ENCODE measurements around the gene MYH9. TPM values are rescaled to one million over a fixed set of nuclear protein-coding genes. Genes with fewer than 3 reads are reported as not detected.

Gene MYH9
- total RNA-seq, 1 donor from 2014 or later = 122 TPM

- no peak for DNase-seq
- peaks cover 23% of the 10 kb centered on the region for H3K4me1 Mint-ChIP-seq (ENCODE audit: low read depth, unreplicated experiment)
- no peak for TF ChIP-seq CTCF (IDR thresholded peaks at IDR 0.05; ENCODE audit: partially characterized antibody, unreplicated experiment)
- peaks cover 5% of the 10 kb centered on the region for H3K36me3 Mint-ChIP-seq (ENCODE audit: unreplicated experiment)
- peak overlapping the region; percentile 41 for H3K27ac Mint-ChIP-seq (ENCODE audit: unreplicated experiment)
- peaks cover 6% of the 10 kb centered on the region for H3K27me3 Mint-ChIP-seq (ENCODE audit: unreplicated experiment)
- H3K4me3 Mint-ChIP-seq (ENCODE audit: unreplicated experiment) = peak overlapping the region; percentile 1
- peaks cover 4% of the 10 kb centered on the region for H3K9me3 Mint-ChIP-seq (ENCODE audit: unreplicated experiment)
Observed at GRCh38 chr22:36358533-36359469, 29.0 kb downstream of the MYH9 start.

GRCh38 chr22:36356708-36357624 lies 30.8 kb downstream of the MYH9 start:
- H3K27me3 Mint-ChIP-seq (ENCODE audit: unreplicated experiment) = peaks cover 6% of the 10 kb centered on the region
- peaks cover 18% of the 10 kb centered on the region for H3K4me1 Mint-ChIP-seq (ENCODE audit: low read depth, unreplicated experiment)
- DNase-seq = no peak
- no peak overlapping the region for H3K27ac Mint-ChIP-seq (ENCODE audit: unreplicated experiment)
- H3K4me3 Mint-ChIP-seq (ENCODE audit: unreplicated experiment) = no peak overlapping the region
- no peak for TF ChIP-seq CTCF (IDR thresholded peaks at IDR 0.05; ENCODE audit: partially characterized antibody, unreplicated experiment)
- peaks cover 5% of the 10 kb centered on the region for H3K36me3 Mint-ChIP-seq (ENCODE audit: unreplicated experiment)
- H3K9me3 Mint-ChIP-seq (ENCODE audit: unreplicated experiment) = no peaks in the 10 kb centered on the region

- H3K27me3 Mint-ChIP-seq (ENCODE audit: unreplicated experiment) = peaks cover 6% of the 10 kb centered on the region
- DNase-seq = no peak
- no peak for TF ChIP-seq CTCF (IDR thresholded peaks at IDR 0.05; ENCODE audit: partially characterized antibody, unreplicated experiment)
- no peak overlapping the region for H3K27ac Mint-ChIP-seq (ENCODE audit: unreplicated experiment)
- H3K9me3 Mint-ChIP-seq (ENCODE audit: unreplicated experiment) = no peaks in the 10 kb centered on the region
- H3K36me3 Mint-ChIP-seq (ENCODE audit: unreplicated experiment) = peaks cover 5% of the 10 kb centered on the region
- H3K4me3 Mint-ChIP-seq (ENCODE audit: unreplicated experiment) = no peak overlapping the region
- peaks cover 18% of the 10 kb centered on the region for H3K4me1 Mint-ChIP-seq (ENCODE audit: low read depth, unreplicated experiment)
Observed at GRCh38 chr22:36355894-36356293, 31.9 kb downstream of the MYH9 start.

- DNase-seq = no peak
- peaks cover 21% of the 10 kb centered on the region for H3K4me1 Mint-ChIP-seq (ENCODE audit: low read depth, unreplicated experiment)
- H3K27ac Mint-ChIP-seq (ENCODE audit: unreplicated experiment) = peak overlapping the region; percentile 31
- peaks cover 5% of the 10 kb centered on the region for H3K36me3 Mint-ChIP-seq (ENCODE audit: unreplicated experiment)
- H3K9me3 Mint-ChIP-seq (ENCODE audit: unreplicated experiment) = no peaks in the 10 kb centered on the region
- no peak overlapping the region for H3K4me3 Mint-ChIP-seq (ENCODE audit: unreplicated experiment)
- no peak for TF ChIP-seq CTCF (IDR thresholded peaks at IDR 0.05; ENCODE audit: partially characterized antibody, unreplicated experiment)
- H3K27me3 Mint-ChIP-seq (ENCODE audit: unreplicated experiment) = peaks cover 6% of the 10 kb centered on the region
Observed at GRCh38 chr22:36355362-36355761, 32.4 kb downstream of the MYH9 start.

Data from glutamatergic neuron (in vitro differentiated cells).